Left lung (tissue), 10 donors: Measurements from ENCODE around the gene SAPCD1. TPM values are rescaled to one million over a fixed set of nuclear protein-coding genes. Genes with fewer than 3 reads are reported as not detected.

Experiments
- ATAC-seq: fragments of 200-7000 bp; cut with Tn5 transposase; one replicate; pipeline ENCODE4 v1.9.1; 2020; ENCODE audit warnings: moderate library complexity
- DNase-seq, 4 donors: peaks; one replicate each; pipeline ENCODE4 v3.0.0-alpha.2; 2013 to 2020
- H3K27ac ChIP-seq, 2 donors: fragments of 200-600 bp; sonication (generic) in 1 of 2; one replicate each; pipeline versions ENCODE4 v1.5.0 to v1.8.0; 2020 to 2021
- H3K27me3 ChIP-seq, 2 donors: fragments of 200-600 bp; sonication (generic) in 1 of 2; one replicate each; pipeline versions ENCODE4 v1.5.0 to v1.8.0; 2020 to 2021
- H3K36me3 ChIP-seq, 2 donors: fragments of 200-600 bp; sonication (generic) in 1 of 2; one replicate each; pipeline versions ENCODE4 v1.5.0 to v1.8.0; 2020 to 2021
- H3K4me1 ChIP-seq, 2 donors: fragments of 200-600 bp; one replicate each; pipeline ENCODE4 v1.8.0; 2021
- H3K4me3 ChIP-seq, 2 donors: fragments of 200-600 bp; sonication (generic) in 1 of 2; one replicate each; pipeline versions ENCODE4 v1.5.0 to v1.8.0; 2020 to 2021; ENCODE audit warnings: mild to moderate bottlenecking in 1 of 2
- H3K9me3 ChIP-seq, 2 donors: fragments of 200-600 bp; sonication (generic) in 1 of 2; one replicate each; pipeline versions ENCODE4 v1.5.0 to v1.8.0; 2020 to 2021
- intact Hi-C, 2 donors: fragments of 100-400 bp; cut with DNase I; formaldehyde crosslinking; loops; one replicate each; pipeline versions ENCODE4 v1.11.2 to v1.14.2; 2022
- polyA plus RNA-seq, 6 donors: library from polyadenylated mRNA; unstranded; fragments of 120-200 nt; gene quantifications; one replicate each; pipeline ENCODE4 v1.2.1, GENCODE V29; 2013; ENCODE audit not compliant: insufficient read length in 6 of 6
- total RNA-seq, 2 donors: library from RNA; stranded (reverse); fragmentation: NEBNext Ultra II Directional; extraction: Animal tissue kit (Norgen Biotek cat#: 25700); gene quantifications; one replicate each; pipeline ENCODE4 v1.2.1, GENCODE V29; 2021
- TF ChIP-seq, protein P1 (sequence below), 2 donors: fragments of 200-600 bp; sonication (generic) in 1 of 2; IDR thresholded peaks; one replicate each; pipeline versions ENCODE4 v1.5.0 to v1.8.0; 2021; ENCODE audit warnings: antibody characterized with exemption in 2 of 2
- donor health status: DM: no; HTN: yes; CAD: no.
- donor health status: DM: no; HTN: no; CAD: no.

Gene SAPCD1
- total and polyA plus RNA-seq, 8 donors, result 1.3 to 11.1 (median 7.4) TPM

DNA sequence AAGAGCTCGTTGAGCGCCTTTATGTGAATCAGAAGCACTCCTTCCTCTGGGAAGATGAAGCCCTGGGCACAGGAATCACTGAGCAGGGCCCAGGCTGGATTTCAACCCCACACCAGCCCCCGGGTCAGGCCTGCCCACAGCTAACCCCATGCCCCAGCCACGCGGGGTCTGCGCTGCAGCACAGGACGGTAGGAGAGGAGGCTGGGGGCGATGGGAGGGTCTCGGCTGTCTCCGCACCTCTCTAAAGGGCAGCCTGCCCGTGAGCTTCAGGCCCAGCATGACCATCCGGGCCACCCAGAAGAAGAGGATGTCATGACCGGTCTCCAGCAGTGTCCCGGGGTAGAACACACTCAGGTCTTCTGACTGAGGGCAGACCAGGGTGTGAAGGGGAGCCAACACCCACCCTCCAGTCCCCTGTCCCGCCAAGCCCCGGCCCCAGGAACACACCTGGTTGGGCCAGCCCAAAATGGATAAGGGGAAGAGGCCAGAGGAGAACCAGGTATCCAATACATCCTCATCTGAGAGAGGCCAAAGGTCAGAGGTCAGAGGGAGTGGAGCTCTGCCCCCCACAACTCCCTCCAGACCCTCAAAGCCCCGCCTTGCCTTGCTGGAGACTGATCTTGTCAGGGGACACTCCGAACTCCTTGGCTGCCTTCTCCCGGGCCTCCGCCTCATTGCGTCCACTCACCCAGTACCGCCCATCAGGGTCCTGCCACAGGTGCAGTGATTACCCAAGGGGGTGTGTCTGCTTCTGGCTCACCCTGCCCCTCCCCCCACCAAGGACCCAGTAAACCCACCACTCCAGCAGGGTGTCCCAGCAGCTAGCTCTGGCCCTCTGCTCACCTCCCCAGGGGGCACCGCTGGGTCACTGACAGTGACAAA lies 19.0 kb downstream of the SAPCD1 start:
- DNase-seq (peak in 1 of 4 donors; percentile 54), ATAC-seq (no peak)
- Histone ChIP-seq H3K27me3 (no peaks in the 10 kb centered on the region), H3K36me3 (peaks cover 0 to 86% of the 10 kb centered on the region in 2 donors), H3K4me1 (peaks cover 5 to 11% of the 10 kb centered on the region in 2 donors), H3K4me3 (no peak overlapping the region), H3K9me3 (no peaks in the 10 kb centered on the region), H3K27ac (no peak overlapping the region)
- TF ChIP-seq, protein P1, sequence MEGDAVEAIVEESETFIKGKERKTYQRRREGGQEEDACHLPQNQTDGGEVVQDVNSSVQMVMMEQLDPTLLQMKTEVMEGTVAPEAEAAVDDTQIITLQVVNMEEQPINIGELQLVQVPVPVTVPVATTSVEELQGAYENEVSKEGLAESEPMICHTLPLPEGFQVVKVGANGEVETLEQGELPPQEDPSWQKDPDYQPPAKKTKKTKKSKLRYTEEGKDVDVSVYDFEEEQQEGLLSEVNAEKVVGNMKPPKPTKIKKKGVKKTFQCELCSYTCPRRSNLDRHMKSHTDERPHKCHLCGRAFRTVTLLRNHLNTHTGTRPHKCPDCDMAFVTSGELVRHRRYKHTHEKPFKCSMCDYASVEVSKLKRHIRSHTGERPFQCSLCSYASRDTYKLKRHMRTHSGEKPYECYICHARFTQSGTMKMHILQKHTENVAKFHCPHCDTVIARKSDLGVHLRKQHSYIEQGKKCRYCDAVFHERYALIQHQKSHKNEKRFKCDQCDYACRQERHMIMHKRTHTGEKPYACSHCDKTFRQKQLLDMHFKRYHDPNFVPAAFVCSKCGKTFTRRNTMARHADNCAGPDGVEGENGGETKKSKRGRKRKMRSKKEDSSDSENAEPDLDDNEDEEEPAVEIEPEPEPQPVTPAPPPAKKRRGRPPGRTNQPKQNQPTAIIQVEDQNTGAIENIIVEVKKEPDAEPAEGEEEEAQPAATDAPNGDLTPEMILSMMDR (IDR thresholded peaks at IDR 0.05), result no peak
- intact Hi-C loops, result no loop called here

GRCh38 chr6:31782126-31782855 lies 19.8 kb downstream of the SAPCD1 start:
- no peak for ATAC-seq
- Histone ChIP-seq H3K27ac (no peak overlapping the region), H3K27me3 (no peaks in the 10 kb centered on the region), H3K4me1 (peaks cover 0 to 3% of the 10 kb centered on the region in 2 donors), H3K9me3 (no peaks in the 10 kb centered on the region), H3K36me3 (peaks cover 0 to 86% of the 10 kb centered on the region in 2 donors), H3K4me3 (no peak overlapping the region)
- peak in 1 of 4 donors; percentile 67 for DNase-seq
- intact Hi-C loops, result no loop called here
- TF ChIP-seq, protein P1 (IDR thresholded peaks at IDR 0.05), result no peak

- ATAC-seq, result no peak
- H3K9me3 ChIP-seq, result no peaks in the 10 kb centered on the region
- TF ChIP-seq, protein P1 (IDR thresholded peaks at IDR 0.05), result no peak
- no peaks in the 10 kb centered on the region for H3K27me3 ChIP-seq
- H3K27ac ChIP-seq, result no peak overlapping the region
- H3K36me3 ChIP-seq, result peaks cover 0 to 90% of the 10 kb centered on the region in 2 donors
- intact Hi-C loops, result no loop called here
- DNase-seq, result peak in 1 of 4 donors; percentile 37
- no peaks in the 10 kb centered on the region for H3K4me1 ChIP-seq
- H3K4me3 ChIP-seq, result no peak overlapping the region
Observed at GRCh38 chr6:31784098-31784925, 21.9 kb downstream of the SAPCD1 start.

DNA sequence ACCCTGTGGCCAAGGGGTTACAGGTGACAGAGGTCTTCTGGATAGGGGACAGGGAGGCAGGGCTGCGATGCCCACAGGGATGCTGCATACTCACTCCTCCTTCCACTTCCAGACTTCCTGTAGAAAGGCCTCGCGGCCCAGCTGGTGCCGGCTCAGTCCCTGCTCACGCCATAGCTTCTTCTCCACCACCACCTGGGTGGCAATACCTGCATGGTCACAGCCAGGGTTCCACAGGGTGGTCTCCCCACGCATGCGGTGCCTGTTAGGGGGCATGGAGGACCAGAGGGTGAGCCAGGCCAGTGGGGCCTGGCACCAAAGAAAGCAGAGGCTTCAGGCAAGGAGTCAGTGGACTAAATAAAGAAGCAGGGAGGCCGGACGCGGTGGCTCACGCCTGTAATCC lies 23.0 kb downstream of the SAPCD1 start:
- no peak overlapping the region for H3K4me3 ChIP-seq
- DNase-seq (peak in 1 of 4 donors; percentile 50), ATAC-seq (no peak)
- no peaks in the 10 kb centered on the region for H3K27me3 ChIP-seq
- H3K27ac ChIP-seq, result no peak overlapping the region
- TF ChIP-seq, protein P1 (IDR thresholded peaks at IDR 0.05), result no peak
- no peaks in the 10 kb centered on the region for H3K9me3 ChIP-seq
- intact Hi-C loops, result no loop called here
- no peaks in the 10 kb centered on the region for H3K4me1 ChIP-seq
- H3K36me3 ChIP-seq, result peaks cover 0 to 90% of the 10 kb centered on the region in 2 donors
